Mesendoderm (in vitro differentiated cells): ENCODE data around the gene CHCHD3.

Experiments used
- DNase-seq: peaks from one replicate; pipeline ENCODE4 v3.0.0; 2013
- H2AK5ac ChIP-seq: 2 replicates; pipeline ENCODE4 v1.6.1; 2013; ENCODE audit warnings: low read length, inconsistent platforms
- H2BK120ac ChIP-seq: 2 replicates; pipeline ENCODE4 v1.6.1; 2013; ENCODE audit warnings: low read depth, mild to moderate bottlenecking, low read length, moderate library complexity, mixed read lengths
- H2BK15ac ChIP-seq: replicated peaks from 2 replicates; pipeline ENCODE4 v1.6.1; 2013; ENCODE audit warnings: low read depth, mild to moderate bottlenecking, moderate library complexity
- H2BK5ac ChIP-seq: 2 replicates; pipeline ENCODE4 v1.6.1; 2013; ENCODE audit warnings: low read length, inconsistent platforms
- H3K18ac ChIP-seq: 2 replicates; pipeline ENCODE4 v1.6.1; 2013; ENCODE audit warnings: mild to moderate bottlenecking, low read length, mixed read lengths
- H3K23ac ChIP-seq: one replicate; pipeline ENCODE4 v1.6.1; 2013; ENCODE audit warnings: low read length
- H3K27ac ChIP-seq: 2 replicates; pipeline ENCODE4 v1.5.1; 2013; ENCODE audit warnings: low read depth, mild to moderate bottlenecking, inconsistent platforms, low read length, moderate library complexity
- H3K27me3 ChIP-seq: 2 replicates; pipeline ENCODE4 v1.6.1; 2013; ENCODE audit warnings: low read length, control low read depth, mild to moderate bottlenecking, inconsistent platforms; ENCODE audit not compliant: insufficient read depth, poor library complexity
- H3K36me3 ChIP-seq: 2 replicates; pipeline ENCODE4 v1.6.1; 2013; ENCODE audit warnings: low read length, inconsistent platforms; ENCODE audit not compliant: control insufficient read depth, insufficient read depth
- H3K4ac ChIP-seq: one replicate; pipeline ENCODE4 v1.6.1; 2013; ENCODE audit warnings: low read depth, mild to moderate bottlenecking, low read length, moderate library complexity
- H3K4me1 ChIP-seq: 2 replicates; pipeline ENCODE4 v1.6.1; 2013; ENCODE audit warnings: low read depth, low read length, inconsistent platforms; ENCODE audit not compliant: control insufficient read depth
- H3K4me2 ChIP-seq: 2 replicates; pipeline ENCODE4 v1.6.1; 2013; ENCODE audit warnings: low read length
- H3K4me3 ChIP-seq: 2 replicates; pipeline ENCODE4 v1.5.1; 2013; ENCODE audit warnings: mild to moderate bottlenecking, low read length
- H3K56ac ChIP-seq: one replicate; pipeline ENCODE4 v1.6.1; 2013; ENCODE audit warnings: low read length
- H3K79me1 ChIP-seq: 2 replicates; pipeline ENCODE4 v1.6.1; 2013; ENCODE audit warnings: low read length, inconsistent platforms
- H3K79me2 ChIP-seq: 2 replicates; pipeline ENCODE4 v1.6.1; 2013; ENCODE audit warnings: mild to moderate bottlenecking, low read length; ENCODE audit not compliant: control insufficient read depth, insufficient read depth
- H3K9ac ChIP-seq: 2 replicates; pipeline ENCODE4 v1.6.1; 2013; ENCODE audit warnings: low read length, inconsistent platforms
- H4K5ac ChIP-seq: one replicate; pipeline ENCODE4 v1.6.1; 2013; ENCODE audit warnings: low read length
- H4K8ac ChIP-seq: one replicate; pipeline ENCODE4 v1.6.1; 2013; ENCODE audit warnings: low read depth, mild to moderate bottlenecking, control low read depth, low read length, moderate library complexity
- WGBS: extraction: QIAGEN DNeasy Blood & Tissue Kit; methylation state at CpG from one replicate; pipeline ENCODE4 v1.1.7; 2013; ENCODE audit warnings: low lambda C conversion rate, missing lambda C conversion rate; ENCODE audit not compliant: insufficient coverage; ENCODE audit errors: extremely low coverage; 5-methylcytosine and 5-hydroxymethylcytosine counted together

Gene CHCHD3

DNA sequence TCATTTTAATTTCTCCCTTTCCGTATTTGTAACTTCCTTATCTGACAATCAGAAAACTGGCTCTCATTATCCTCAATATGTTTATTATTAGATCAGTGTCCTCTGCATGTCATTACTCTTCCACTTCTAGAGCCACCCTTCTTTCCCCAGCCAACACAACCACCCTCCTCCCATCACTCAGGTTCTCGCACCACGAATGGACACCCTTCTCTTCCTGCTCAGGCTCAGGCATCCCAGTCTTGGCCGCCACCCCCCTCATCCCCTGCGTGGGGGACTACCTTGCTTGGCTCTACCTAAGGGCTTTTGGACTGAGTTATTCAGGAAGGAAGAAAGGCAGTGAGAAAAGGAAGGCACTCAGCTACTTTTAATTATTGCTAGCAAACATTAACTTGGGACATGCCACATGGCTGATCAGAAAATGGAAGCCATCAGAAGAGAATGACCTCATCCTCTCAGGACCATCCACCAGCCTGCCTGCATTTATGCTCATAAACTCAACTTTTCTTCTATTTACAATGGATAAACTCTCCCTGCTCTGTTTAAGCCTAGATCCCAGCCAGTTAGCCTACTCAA is 305.8 kb downstream of the CHCHD3 start:
- Histone ChIP-seq H3K9ac (no peak overlapping the region), H3K79me1 (no peaks in the 10 kb centered on the region), H3K27ac (no peak overlapping the region), H2BK15ac (no peak overlapping the region), H3K79me2 (no peaks in the 10 kb centered on the region), H2BK120ac (no peak overlapping the region), H2AK5ac (no peak overlapping the region), H3K27me3 (no peaks in the 10 kb centered on the region), H3K56ac (no peak overlapping the region), H3K4me2 (no peak overlapping the region), H3K4me3 (no peak overlapping the region), H2BK5ac (no peak overlapping the region), H3K36me3 (no peaks in the 10 kb centered on the region), H3K4me1 (no peaks in the 10 kb centered on the region), H3K4ac (no peak overlapping the region), H3K18ac (no peak overlapping the region), H3K23ac (no peak overlapping the region), H4K8ac (no peak overlapping the region), H4K5ac (no peak overlapping the region)
- no CpG with 5 or more reads among the region's 5 CpGs for WGBS
- DNase-seq, result no peak

DNA sequence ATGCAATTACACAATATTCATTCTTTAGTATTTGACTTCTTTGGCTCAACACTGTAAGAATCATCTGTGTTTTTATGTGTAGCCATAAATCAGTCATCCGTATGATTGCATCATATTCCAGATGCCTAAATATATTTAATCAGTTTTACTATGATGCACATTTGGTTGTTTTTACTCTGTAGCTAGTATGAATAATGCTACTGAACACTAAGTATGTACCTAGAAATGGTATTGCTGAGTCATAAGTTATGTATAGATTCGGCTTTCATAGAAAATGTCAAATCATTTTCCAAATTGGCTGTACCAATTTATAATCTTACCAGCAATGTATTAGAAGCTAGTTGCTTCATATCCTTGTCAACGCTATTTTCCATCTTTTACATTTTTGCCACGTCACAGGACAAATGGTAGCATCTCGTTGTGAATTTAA is 308.3 kb downstream of the CHCHD3 start:
- no peak overlapping the region for H2BK120ac ChIP-seq
- H3K27me3 ChIP-seq, result no peaks in the 10 kb centered on the region
- H3K4me3 ChIP-seq, result no peak overlapping the region
- H3K36me3 ChIP-seq, result no peaks in the 10 kb centered on the region
- no peaks in the 10 kb centered on the region for H3K79me2 ChIP-seq
- no CpG with 5 or more reads among the region's 5 CpGs for WGBS
- H3K4me1 ChIP-seq, result no peaks in the 10 kb centered on the region
- no peak overlapping the region for H3K18ac ChIP-seq
- H3K79me1 ChIP-seq, result no peaks in the 10 kb centered on the region
- no peak overlapping the region for H4K8ac ChIP-seq
- H3K4ac ChIP-seq, result no peak overlapping the region
- H3K9ac ChIP-seq, result no peak overlapping the region
- H3K4me2 ChIP-seq, result no peak overlapping the region
- H2BK5ac ChIP-seq, result no peak overlapping the region
- H2AK5ac ChIP-seq, result no peak overlapping the region
- no peak for DNase-seq
- H3K23ac ChIP-seq, result no peak overlapping the region
- no peak overlapping the region for H3K27ac ChIP-seq
- H2BK15ac ChIP-seq, result no peak overlapping the region
- H4K5ac ChIP-seq, result no peak overlapping the region
- H3K56ac ChIP-seq, result no peak overlapping the region

DNA sequence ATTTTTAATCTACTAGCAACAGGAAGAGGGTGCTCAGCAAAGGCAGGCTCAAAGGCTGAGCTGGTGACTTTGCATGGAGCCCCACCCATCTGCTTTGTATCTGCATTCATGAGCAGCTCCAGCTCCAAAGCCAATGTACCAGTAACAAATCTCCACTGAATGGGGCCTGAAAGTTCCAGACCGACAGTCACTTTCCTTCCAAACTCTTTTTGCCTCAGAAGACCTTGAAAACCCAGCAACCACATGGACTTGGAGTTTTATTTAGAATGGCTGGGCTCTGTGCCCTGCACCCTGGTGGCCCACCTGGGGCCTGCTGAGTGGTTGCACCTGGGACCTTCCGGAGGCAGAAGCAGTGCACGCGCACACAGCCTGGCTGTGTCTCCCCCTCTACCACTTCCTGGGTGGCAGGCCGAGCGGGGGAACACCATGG is 310.6 kb downstream of the CHCHD3 start:
- no CpG with 5 or more reads among the region's 6 CpGs for WGBS
- H3K27me3 ChIP-seq, result no peaks in the 10 kb centered on the region
- H3K27ac ChIP-seq, result no peak overlapping the region

DNA sequence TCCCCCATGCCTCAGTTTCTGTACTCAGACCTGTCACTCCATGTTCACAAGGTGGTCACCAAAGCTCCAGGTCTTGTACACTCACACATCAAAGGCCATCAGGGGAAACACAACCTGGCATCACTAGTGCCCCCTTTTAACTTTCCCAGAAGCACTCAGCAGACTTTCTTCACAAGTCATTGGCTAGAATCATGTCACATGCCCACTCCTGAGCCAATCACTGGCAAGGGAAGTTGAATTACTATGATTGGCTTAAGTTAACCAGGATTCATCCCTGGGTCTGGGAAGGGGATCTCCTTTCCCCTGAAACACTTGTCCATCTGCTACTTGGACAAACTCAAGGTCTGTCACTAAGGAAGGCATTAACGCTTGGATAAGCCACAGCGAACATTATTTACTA is 311.8 kb downstream of the CHCHD3 start:
- WGBS, result no CpG with 5 or more reads among the region's 2 CpGs
- H2BK15ac ChIP-seq, result no peak overlapping the region
- no peak for DNase-seq
- H3K56ac ChIP-seq, result no peak overlapping the region
- no peak overlapping the region for H3K4me3 ChIP-seq
- H3K79me2 ChIP-seq, result no peaks in the 10 kb centered on the region
- H4K5ac ChIP-seq, result no peak overlapping the region
- no peak overlapping the region for H3K18ac ChIP-seq
- H3K4ac ChIP-seq, result no peak overlapping the region
- H3K23ac ChIP-seq, result no peak overlapping the region
- H2BK5ac ChIP-seq, result no peak overlapping the region
- no peak overlapping the region for H4K8ac ChIP-seq
- no peak overlapping the region for H2BK120ac ChIP-seq
- no peaks in the 10 kb centered on the region for H3K79me1 ChIP-seq
- no peak overlapping the region for H2AK5ac ChIP-seq
- H3K27ac ChIP-seq, result no peak overlapping the region
- H3K9ac ChIP-seq, result no peak overlapping the region
- no peaks in the 10 kb centered on the region for H3K27me3 ChIP-seq
- H3K4me2 ChIP-seq, result no peak overlapping the region
- no peaks in the 10 kb centered on the region for H3K4me1 ChIP-seq
- H3K36me3 ChIP-seq, result no peaks in the 10 kb centered on the region

More for the DNA sequence above, 310.6 kb downstream of the CHCHD3 start:
- Histone ChIP-seq H3K18ac (no peak overlapping the region), H3K4ac (no peak overlapping the region), H3K79me2 (no peaks in the 10 kb centered on the region), H3K9ac (no peak overlapping the region), H2AK5ac (no peak overlapping the region), H4K5ac (no peak overlapping the region), H2BK120ac (no peak overlapping the region), H3K23ac (no peak overlapping the region), H2BK5ac (no peak overlapping the region), H3K4me3 (no peak overlapping the region), H3K4me2 (no peak overlapping the region), H3K56ac (no peak overlapping the region), H3K36me3 (no peaks in the 10 kb centered on the region), H3K4me1 (no peaks in the 10 kb centered on the region), H2BK15ac (no peak overlapping the region), H4K8ac (no peak overlapping the region), H3K79me1 (no peaks in the 10 kb centered on the region)
- DNase-seq, result no peak

DNA sequence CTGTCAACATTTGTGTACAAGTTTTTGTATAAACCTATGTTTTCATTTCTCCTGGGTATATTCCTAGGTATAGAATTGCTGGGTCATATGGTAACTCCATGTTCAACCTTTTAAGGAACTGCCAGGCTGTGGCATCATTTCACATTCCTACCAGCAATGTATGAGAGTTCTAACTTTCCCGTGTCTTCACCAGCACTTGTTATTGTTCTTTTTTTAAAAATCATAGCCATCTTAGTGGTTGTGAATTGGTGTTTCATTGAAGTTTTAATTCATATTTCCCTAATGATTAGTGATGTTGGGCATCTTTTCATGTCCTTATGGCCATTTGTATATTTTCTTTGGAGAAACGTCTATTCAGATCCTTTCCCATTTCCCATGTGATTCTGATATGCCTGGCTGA is 312.6 kb downstream of the CHCHD3 start:
- Histone ChIP-seq H2BK15ac (no peak overlapping the region), H3K4ac (no peak overlapping the region), H3K79me2 (no peaks in the 10 kb centered on the region), H3K27ac (no peak overlapping the region), H3K79me1 (no peaks in the 10 kb centered on the region), H3K9ac (no peak overlapping the region), H2BK120ac (no peak overlapping the region), H3K4me1 (no peaks in the 10 kb centered on the region), H3K4me3 (no peak overlapping the region), H4K5ac (no peak overlapping the region), H2BK5ac (no peak overlapping the region), H3K27me3 (no peaks in the 10 kb centered on the region), H3K56ac (no peak overlapping the region), H3K23ac (no peak overlapping the region), H2AK5ac (no peak overlapping the region), H3K36me3 (no peaks in the 10 kb centered on the region), H4K8ac (no peak overlapping the region), H3K18ac (no peak overlapping the region), H3K4me2 (no peak overlapping the region)
- no CpG with 5 or more reads among the region's 2 CpGs for whole genome bisulfite sequencing
- DNase-seq, result no peak

DNA sequence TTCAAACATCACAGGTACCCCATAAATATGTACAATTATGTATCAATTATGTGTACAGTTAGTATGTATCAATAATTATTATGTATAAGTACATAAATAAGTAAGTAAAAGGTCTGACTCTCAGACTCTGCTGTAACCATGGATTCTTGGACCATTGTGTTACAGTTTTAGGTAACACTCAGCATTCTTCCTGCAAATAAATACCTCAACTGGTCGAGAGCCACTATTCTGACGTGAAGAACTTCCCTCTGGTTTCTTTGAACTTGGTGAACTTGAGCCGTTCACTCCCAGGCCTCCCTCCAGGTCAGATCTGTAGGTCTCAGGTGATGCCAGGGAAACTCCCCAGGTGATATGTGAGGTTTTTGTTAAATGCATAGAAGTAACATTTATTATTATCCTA is 313.8 kb downstream of the CHCHD3 start:
- DNase-seq, result no peak
- Histone ChIP-seq H2BK5ac (no peak overlapping the region), H3K4me2 (no peak overlapping the region), H3K79me1 (no peaks in the 10 kb centered on the region), H3K4me1 (no peaks in the 10 kb centered on the region), H2BK120ac (no peak overlapping the region), H3K56ac (no peak overlapping the region), H3K27ac (no peak overlapping the region), H3K23ac (no peak overlapping the region), H4K5ac (no peak overlapping the region), H3K18ac (no peak overlapping the region), H3K27me3 (no peaks in the 10 kb centered on the region), H3K4me3 (no peak overlapping the region), H2AK5ac (no peak overlapping the region), H3K36me3 (no peaks in the 10 kb centered on the region), H2BK15ac (no peak overlapping the region), H3K79me2 (no peaks in the 10 kb centered on the region), H3K4ac (no peak overlapping the region), H4K8ac (no peak overlapping the region), H3K9ac (no peak overlapping the region)
- no CpG with 5 or more reads among the region's 3 CpGs for WGBS
